GM12873 (cell line): Measurements from ENCODE around the gene RNF187.

Source experiments
- TF ChIP-seq, protein P1 (sequence below): IDR thresholded peaks from 2 replicates; pipeline ENCODE4 v1.5.1; 2012; ENCODE audit warnings: low read depth, mild to moderate bottlenecking, moderate library complexity, low read length, control low read depth; ENCODE audit not compliant: insufficient read depth; ENCODE audit errors: missing control alignments

RNF187 gene

DNA sequence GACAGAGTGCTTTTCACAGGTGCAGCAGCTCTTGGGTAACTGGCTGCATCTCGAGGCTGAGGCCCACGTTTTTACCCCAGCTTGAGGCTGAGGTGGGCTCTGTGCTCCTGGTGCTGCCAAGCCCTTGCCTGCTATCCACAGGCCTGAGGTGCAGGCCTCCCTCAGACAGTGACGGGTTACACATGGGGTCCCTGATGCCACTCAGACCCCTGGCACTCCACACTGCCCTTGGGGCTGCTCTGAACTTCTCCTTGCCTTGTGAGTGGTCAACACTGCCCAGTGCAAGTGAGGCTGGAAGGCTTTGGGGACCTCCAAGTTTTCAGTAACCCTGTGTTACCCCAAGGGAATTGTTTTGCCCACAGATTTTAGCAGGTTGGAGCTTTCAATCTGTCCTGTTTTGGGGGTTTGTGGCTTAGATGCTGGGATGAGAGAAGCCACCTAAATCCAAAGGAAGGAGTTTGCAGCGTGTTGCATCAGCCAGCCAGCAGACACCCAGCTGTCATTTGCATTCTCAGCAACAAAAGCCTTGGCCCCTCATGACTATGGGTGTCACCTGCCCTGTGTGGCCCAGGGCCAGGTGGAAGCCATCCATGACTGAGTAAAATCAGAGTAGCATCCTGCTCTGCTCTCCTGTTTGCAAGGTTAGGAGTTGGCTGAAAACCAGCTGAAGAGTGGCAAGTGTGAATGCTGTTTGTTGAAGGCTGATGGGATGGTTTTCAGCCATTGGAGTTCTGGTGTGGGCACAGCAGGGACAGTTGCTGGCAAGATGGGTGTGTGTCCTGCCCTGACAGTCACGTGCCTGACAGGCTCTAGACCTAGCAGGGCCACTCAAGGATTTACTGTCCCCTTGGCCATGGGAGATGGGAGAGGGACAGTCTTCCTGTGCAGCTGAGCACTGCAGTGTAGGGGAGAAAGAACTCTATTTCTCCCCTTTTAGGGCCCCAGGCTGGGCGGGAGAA, 3.2 kb downstream of the RNF187 start:
- TF ChIP-seq, protein P1, sequence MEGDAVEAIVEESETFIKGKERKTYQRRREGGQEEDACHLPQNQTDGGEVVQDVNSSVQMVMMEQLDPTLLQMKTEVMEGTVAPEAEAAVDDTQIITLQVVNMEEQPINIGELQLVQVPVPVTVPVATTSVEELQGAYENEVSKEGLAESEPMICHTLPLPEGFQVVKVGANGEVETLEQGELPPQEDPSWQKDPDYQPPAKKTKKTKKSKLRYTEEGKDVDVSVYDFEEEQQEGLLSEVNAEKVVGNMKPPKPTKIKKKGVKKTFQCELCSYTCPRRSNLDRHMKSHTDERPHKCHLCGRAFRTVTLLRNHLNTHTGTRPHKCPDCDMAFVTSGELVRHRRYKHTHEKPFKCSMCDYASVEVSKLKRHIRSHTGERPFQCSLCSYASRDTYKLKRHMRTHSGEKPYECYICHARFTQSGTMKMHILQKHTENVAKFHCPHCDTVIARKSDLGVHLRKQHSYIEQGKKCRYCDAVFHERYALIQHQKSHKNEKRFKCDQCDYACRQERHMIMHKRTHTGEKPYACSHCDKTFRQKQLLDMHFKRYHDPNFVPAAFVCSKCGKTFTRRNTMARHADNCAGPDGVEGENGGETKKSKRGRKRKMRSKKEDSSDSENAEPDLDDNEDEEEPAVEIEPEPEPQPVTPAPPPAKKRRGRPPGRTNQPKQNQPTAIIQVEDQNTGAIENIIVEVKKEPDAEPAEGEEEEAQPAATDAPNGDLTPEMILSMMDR: no peak

DNA sequence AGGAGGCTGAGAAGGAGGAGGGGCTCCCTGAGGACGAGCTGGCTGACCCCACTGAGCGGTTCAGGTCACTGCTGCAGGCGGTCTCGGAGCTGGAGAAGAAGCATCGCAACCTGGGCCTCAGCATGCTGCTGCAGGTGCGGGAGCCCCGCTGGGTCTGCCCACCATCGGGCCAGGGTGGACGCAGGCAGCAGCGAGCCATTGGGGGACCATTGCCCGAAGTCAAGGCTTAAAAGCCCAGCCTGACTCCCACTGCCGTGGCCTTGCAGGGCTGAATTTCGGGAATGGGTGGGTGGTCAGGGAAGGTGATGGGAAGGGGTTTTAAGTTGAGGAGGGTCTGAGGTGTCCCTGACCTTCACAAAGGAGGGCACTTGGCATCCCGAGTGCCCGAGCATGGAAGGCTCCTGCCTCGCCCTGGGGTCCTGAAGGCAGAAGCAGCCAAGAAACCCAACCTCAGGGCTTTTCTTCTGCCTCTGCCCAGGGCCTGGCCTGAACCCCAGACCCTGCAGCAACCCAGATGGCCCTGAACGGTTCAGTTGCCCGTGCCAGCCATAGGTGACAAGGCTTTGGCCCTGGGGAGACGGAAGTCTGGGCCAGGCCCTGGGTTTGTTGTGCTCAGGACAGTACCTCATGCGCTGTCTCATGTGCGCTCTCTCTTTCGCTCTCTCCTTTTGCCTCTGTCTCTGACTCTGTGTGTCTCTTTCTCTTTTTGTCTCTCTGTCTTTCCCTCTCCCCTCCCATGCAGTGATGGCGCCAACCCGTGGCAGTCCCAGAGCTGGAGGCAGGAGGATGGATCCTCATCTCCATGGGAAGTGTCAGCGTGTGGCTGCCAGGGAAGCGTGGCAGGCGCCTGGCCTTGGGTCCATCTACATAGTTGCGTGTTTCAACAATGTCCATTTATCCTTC, 6.2 kb downstream of the RNF187 start:
- TF ChIP-seq, protein P1: no peak

DNA sequence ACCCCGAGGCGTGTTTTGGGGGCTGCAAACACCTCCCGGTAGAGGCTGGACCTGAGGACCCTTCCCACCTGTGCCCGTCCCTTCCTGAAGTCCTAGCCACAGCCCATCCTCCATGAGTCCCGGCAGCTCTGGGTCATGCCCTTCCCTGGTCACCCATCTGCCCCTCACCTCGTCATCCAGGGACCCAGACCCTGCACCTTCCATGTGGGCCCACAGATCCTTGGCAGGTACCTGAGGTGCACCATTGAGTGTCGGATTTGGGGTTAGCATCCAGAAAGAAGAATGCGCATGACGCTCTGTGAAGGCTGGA, 6.8 kb downstream of the RNF187 start:
- TF ChIP-seq, protein P1: no peak

DNA sequence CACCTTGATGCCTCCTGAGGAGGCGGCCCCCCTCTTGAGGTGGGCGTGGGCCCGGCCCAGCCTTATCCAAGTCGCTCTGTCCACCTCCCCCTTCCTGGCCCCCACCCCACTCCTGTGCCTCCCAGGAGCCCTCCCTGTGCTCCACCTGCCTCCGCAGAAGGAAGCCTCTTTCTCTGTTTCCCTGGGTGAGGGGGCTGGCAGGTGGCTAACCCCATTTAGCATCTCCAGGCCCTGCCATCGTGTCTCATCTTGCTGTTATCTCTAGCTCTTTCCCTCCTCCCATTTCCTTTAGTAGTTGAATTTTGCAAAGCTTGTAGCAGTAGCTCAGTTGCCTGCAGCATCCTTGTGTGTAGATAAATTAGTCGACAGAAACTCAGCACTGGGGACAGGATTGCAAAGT, 7.2 kb downstream of the RNF187 start:
- TF ChIP-seq, protein P1: no peak

DNA sequence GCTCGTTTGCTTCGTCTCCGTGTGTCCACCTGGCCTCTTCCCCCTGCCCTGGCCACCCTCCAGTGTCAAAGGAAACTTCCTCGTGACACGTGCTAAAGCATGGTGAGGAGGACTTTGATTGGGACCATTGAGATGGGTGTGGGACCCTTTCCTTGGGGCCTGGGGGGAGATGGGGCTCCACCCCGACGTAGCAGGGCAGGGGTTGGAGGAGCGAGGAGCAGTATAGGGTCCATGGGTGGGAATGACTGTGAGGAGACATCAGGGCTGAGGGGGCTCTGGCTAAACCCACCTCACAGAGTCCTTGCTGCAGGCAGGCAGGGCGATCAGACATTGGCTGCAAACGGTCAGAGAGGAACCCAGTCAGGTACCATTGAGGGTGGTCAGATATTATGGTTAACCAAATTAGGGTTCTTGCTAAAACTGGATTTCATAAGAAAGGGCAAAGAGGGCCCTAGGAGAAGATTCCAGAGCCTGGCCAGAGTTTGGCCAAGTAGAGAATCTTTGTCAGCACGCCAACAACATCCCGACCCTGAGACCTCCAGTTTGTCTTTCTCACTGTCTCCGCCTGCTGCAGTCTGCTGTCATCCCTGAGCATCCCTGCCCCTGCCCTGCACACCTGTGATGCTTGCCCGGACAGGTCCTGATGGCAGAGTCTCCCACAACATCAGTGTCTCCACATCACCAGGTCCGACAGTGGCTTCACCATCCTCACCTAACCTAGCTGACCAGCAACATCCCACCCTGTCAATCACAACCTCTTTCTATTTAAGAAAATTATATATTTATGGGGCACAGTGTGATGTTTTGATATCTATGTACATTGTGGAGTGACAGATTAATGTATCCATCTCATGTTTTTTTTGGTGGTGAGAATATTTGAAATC, 8.0 kb downstream of the RNF187 start:
- TF ChIP-seq, protein P1: no peak

DNA sequence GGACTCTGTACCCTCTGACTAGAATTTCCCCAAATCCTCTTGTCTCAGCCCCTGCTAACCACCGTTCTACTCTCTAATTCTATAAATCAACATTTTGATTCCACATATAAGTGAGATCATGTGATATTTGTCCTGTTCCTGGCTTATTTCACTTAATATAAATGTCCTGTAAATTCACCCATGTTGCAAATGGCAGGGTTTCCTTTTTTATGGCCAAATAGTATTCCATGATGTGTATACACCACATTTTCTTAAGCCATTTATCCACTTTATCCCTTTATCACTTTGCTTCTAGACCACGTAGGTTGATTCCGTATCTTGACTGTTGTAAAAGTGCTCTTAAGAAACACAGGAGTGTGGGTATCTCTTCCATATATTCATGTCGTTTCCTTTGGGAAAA, 8.9 kb downstream of the RNF187 start:
- TF ChIP-seq, protein P1: no peak
